GM12878 (cell line): Measurements from ENCODE around the gene USP47. TPM values are rescaled to one million over a fixed set of nuclear protein-coding genes. Genes with fewer than 3 reads are reported as not detected.

ENCODE experiments used
- BCLAF1 ChIP-seq: fragments of 450-650 bp; IDR thresholded peaks from 2 replicates; pipeline ENCODE4 v1.6.1; 2017; ENCODE audit warnings: antibody characterized with exemption, mild to moderate bottlenecking, moderate library complexity
- CUX1 ChIP-seq: IDR thresholded peaks from 2 replicates; pipeline ENCODE4 v1.6.1; 2012; ENCODE audit warnings: improper control_type of control experiment, low read depth, low read length; ENCODE audit not compliant: insufficient replicate concordance
- HDGF ChIP-seq: fragments of 450-650 bp; IDR thresholded peaks from 2 replicates; pipeline ENCODE4 v1.6.1; 2016; ENCODE audit warnings: antibody characterized with exemption
- IRF3 ChIP-seq: fragments of 450-650 bp; IDR thresholded peaks from 2 replicates; pipeline ENCODE4 v1.6.1; 2014; ENCODE audit warnings: mild to moderate bottlenecking
- IRF4 ChIP-seq: IDR thresholded peaks from 2 replicates; pipeline ENCODE4 v1.6.1; 2011; ENCODE audit warnings: low read depth, low read length
- JUNB ChIP-seq: IDR thresholded peaks from 2 replicates; pipeline ENCODE4 v1.6.1; 2016; ENCODE audit warnings: antibody characterized with exemption, mild to moderate bottlenecking
- NFXL1 ChIP-seq: fragments of 450-650 bp; IDR thresholded peaks from 2 replicates; pipeline ENCODE4 v1.6.1; 2017; ENCODE audit warnings: antibody characterized with exemption, mild to moderate bottlenecking, borderline replicate concordance
- NR2C1 ChIP-seq: fragments of 450-650 bp; IDR thresholded peaks from 2 replicates; pipeline ENCODE4 v1.6.1; 2017; ENCODE audit warnings: antibody characterized with exemption, mild to moderate bottlenecking, moderate library complexity
- RUNX3 ChIP-seq: IDR thresholded peaks from 2 replicates; pipeline ENCODE4 v1.6.1; 2012; ENCODE audit warnings: low read length, inconsistent platforms
- SKIL ChIP-seq: fragments of 450-650 bp; IDR thresholded peaks from 2 replicates; pipeline ENCODE4 v1.6.1; 2017; ENCODE audit warnings: mild to moderate bottlenecking, low read depth, inconsistent platforms; ENCODE audit not compliant: poor library complexity, severe bottlenecking
- SMC3 ChIP-seq: IDR thresholded peaks from 2 replicates; pipeline ENCODE4 v1.6.1; 2011; ENCODE audit warnings: low read length, improper control_type of control experiment, borderline replicate concordance
- SP1 ChIP-seq: IDR thresholded peaks from one replicate; pipeline ENCODE4 v1.6.1; 2011; ENCODE audit warnings: low read depth, low read length
- ZNF207 ChIP-seq: fragments of 450-650 bp; IDR thresholded peaks from 2 replicates; pipeline ENCODE4 v1.6.1; 2014; ENCODE audit warnings: antibody characterized with exemption, mild to moderate bottlenecking, borderline replicate concordance
- polyA plus RNA-seq, 11 experiments: library from polyadenylated mRNA; depleted of rRNA in 4 of 11; unstranded in 6 of 11; stranded (reverse) in 5 of 11; fragments of >200 nt; fragmentation: Nextera tagmentation in 4 of 11; fragmentation: Illumina TruSeq in 1 of 11; extraction: Ambion mirVana in 4 of 11; extraction: Trizol in 1 of 11; gene quantifications; 1 replicate in 1 of 11; 2 replicates in 10 of 11; pipeline versions ENCODE4 v1.2.1 to v1.2.3, GENCODE V29; 2011 to 2016; ENCODE audit warnings: inconsistent platforms in 2 of 11, missing spikeins in 2 of 11, low read depth in 1 of 11
- total RNA-seq, 4 experiments: library from RNA; depleted of rRNA in 3 of 4; stranded (reverse); fragments of >200 nt in 3 of 4; fragmentation: Illumina TruSeq in 1 of 4; extraction: Trizol in 1 of 4; gene quantifications; 2 replicates each; pipeline versions ENCODE4 v1.2.1 to v1.2.3, GENCODE V29; 2013 to 2021

The USP47 gene
- total and polyA plus RNA-seq, 10 of the 15 experiments (the other 5 are each of a cell fraction or from before 2014, with no cell fraction given) = 13.9 to 54.0 (median 31.6) TPM

GRCh38 chr11:11813288-11813962 is 28.3 kb upstream of the USP47 start (continued):
- TF ChIP-seq CUX1 (no peak), SMC3 (no peak), IRF3 (no peak), NR2C1 (no peak), BCLAF1 (no peak), HDGF (no peak), RUNX3 (no peak), NFXL1 (no peak), SP1 (no peak), ZNF207 (no peak), IRF4 (no peak), SKIL (no peak), JUNB (no peak)
